H1 (cell line): ENCODE data around the gene APOO.

Source experiments
- ASH2L ChIP-seq: fragments of 200-600, 300-600 bp; sonication (generic); IDR thresholded peaks from one replicate; pipeline ENCODE4 v1.7.1; 2017; ENCODE audit warnings: low read length
- ATF2 ChIP-seq: IDR thresholded peaks from 2 replicates; pipeline ENCODE4 v1.6.1; 2012; ENCODE audit warnings: low read length, inconsistent platforms
- CEBPB ChIP-seq: IDR thresholded peaks from 2 replicates; pipeline ENCODE4 v1.6.1; 2012; ENCODE audit warnings: low read depth, low read length
- CREB1 ChIP-seq: IDR thresholded peaks from 2 replicates; pipeline ENCODE4 v1.6.1; 2012; ENCODE audit warnings: inconsistent platforms
- EZH2 ChIP-seq: fragments of 200-600 bp; sonication (generic); IDR thresholded peaks from 2 replicates; pipeline ENCODE4 v1.7.1; 2012; ENCODE audit warnings: low read depth, mild to moderate bottlenecking, moderate library complexity, low read length, inconsistent platforms; ENCODE audit not compliant: severe bottlenecking
- HDAC2 ChIP-seq, 2 experiments: fragments of 300-600 bp in 1 of 2; sonication (generic) in 1 of 2; IDR thresholded peaks; 2 replicates each; pipeline ENCODE4 v1.6.1; 2011 to 2012; ENCODE audit warnings: low read depth in 2 of 2, low read length in 2 of 2, mild to moderate bottlenecking in 2 of 2, moderate library complexity in 2 of 2, borderline replicate concordance in 1 of 2, inconsistent platforms in 1 of 2
- JUN ChIP-seq: IDR thresholded peaks from 2 replicates; pipeline ENCODE4 v1.6.1; 2011; ENCODE audit warnings: low read depth, mild to moderate bottlenecking, improper control_type of control experiment, low read length
- POLR2A ChIP-seq, 2 experiments: IDR thresholded peaks; 1 replicate in 1 of 2; 2 replicates in 1 of 2; pipeline ENCODE4 v1.6.1; 2011; ENCODE audit warnings: low read depth in 2 of 2, low read length in 2 of 2, mild to moderate bottlenecking in 2 of 2; ENCODE audit errors: control extremely low read depth in 1 of 2
- POLR2AphosphoS5 ChIP-seq: IDR thresholded peaks from 2 replicates; pipeline ENCODE4 v1.6.1; 2011; ENCODE audit warnings: low read depth, low read length
- RAD21 ChIP-seq, 2 experiments: IDR thresholded peaks in 1 of 2; conservative IDR thresholded peaks in 1 of 2; 2 replicates each; pipeline ENCODE4 v1.6.1; 2011; ENCODE audit warnings: low read depth in 2 of 2, low read length in 2 of 2, improper control_type of control experiment in 1 of 2, inconsistent platforms in 1 of 2, mild to moderate bottlenecking in 1 of 2, moderate library complexity in 1 of 2
- RXRA ChIP-seq: IDR thresholded peaks from 2 replicates; pipeline ENCODE4 v1.6.1; 2011; ENCODE audit warnings: low read depth, mild to moderate bottlenecking, low read length, moderate library complexity; ENCODE audit not compliant: insufficient read depth
- SIN3A ChIP-seq, 2 experiments: IDR thresholded peaks in 1 of 2; conservative IDR thresholded peaks in 1 of 2; 2 replicates each; pipeline ENCODE4 v1.6.1; 2011 to 2012; ENCODE audit warnings: low read length in 2 of 2, improper control_type of control experiment in 1 of 2, low read depth in 1 of 2, mild to moderate bottlenecking in 1 of 2
- TEAD4 ChIP-seq: IDR thresholded peaks from 2 replicates; pipeline ENCODE4 v1.6.1; 2012; ENCODE audit warnings: low read depth, low read length, inconsistent platforms, mixed read lengths
- TF ChIP-seq, protein P1 (sequence below), 3 experiments: IDR thresholded peaks; 1 replicate in 2 of 3; 2 replicates in 1 of 3; pipeline versions ENCODE4 v1.5.1 to v1.6.1; 2011; ENCODE audit warnings: low read length in 3 of 3, mild to moderate bottlenecking in 3 of 3, inconsistent platforms in 2 of 3, low read depth in 1 of 3, moderate library complexity in 1 of 3; ENCODE audit not compliant: insufficient read depth in 1 of 3; ENCODE audit errors: control extremely low read depth in 1 of 3

DNA sequence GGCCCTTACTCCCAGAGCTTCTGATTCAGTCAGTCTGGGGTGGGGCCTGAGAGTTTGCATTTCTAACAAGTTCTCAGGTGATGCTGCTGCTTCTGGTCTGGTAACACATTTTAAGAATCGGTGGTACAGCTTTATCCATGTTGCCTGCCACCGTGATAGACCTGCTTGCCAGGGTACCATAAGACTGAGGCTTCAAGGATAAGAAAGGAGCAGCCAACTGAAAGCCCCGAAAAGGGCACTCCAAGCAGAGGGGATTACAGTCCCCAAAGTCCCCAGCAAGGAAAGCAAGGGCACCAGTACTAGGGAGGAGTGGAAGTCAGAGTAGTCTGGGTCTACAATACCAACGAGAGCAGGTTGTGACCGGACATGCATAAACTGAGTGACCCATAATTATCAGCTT lies 49.8 kb downstream of the APOO start:
- no peak for TF ChIP-seq POLR2AphosphoS5
- TF ChIP-seq ASH2L: no peak
- TF ChIP-seq HDAC2 (IDR thresholded peaks at IDR 0.05; ENCODE audit: borderline replicate concordance in 1 of 2, low read depth in 2 of 2, low read length in 2 of 2): no peak
- no peak for TF ChIP-seq EZH2
- TF ChIP-seq JUN: no peak
- TF ChIP-seq, protein P1, sequence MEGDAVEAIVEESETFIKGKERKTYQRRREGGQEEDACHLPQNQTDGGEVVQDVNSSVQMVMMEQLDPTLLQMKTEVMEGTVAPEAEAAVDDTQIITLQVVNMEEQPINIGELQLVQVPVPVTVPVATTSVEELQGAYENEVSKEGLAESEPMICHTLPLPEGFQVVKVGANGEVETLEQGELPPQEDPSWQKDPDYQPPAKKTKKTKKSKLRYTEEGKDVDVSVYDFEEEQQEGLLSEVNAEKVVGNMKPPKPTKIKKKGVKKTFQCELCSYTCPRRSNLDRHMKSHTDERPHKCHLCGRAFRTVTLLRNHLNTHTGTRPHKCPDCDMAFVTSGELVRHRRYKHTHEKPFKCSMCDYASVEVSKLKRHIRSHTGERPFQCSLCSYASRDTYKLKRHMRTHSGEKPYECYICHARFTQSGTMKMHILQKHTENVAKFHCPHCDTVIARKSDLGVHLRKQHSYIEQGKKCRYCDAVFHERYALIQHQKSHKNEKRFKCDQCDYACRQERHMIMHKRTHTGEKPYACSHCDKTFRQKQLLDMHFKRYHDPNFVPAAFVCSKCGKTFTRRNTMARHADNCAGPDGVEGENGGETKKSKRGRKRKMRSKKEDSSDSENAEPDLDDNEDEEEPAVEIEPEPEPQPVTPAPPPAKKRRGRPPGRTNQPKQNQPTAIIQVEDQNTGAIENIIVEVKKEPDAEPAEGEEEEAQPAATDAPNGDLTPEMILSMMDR (IDR thresholded peaks at IDR 0.05; ENCODE audit: control extremely low read depth in 1 of 3, insufficient read depth in 1 of 3, low read depth in 1 of 3, low read length in 3 of 3): no peak
- TF ChIP-seq CEBPB: no peak
- TF ChIP-seq POLR2A (IDR thresholded peaks at IDR 0.05; ENCODE audit: control extremely low read depth in 1 of 2, low read depth in 2 of 2, low read length in 2 of 2): no peak
- TF ChIP-seq CREB1: no peak
- no peak for TF ChIP-seq TEAD4
- no peak for TF ChIP-seq ATF2
- TF ChIP-seq RAD21 (IDR thresholded peaks at IDR 0.05 in 1 of 2, conservative IDR thresholded peaks at IDR 0.05 in 1 of 2; ENCODE audit: low read depth in 2 of 2, low read length in 2 of 2): no peak
- no peak for TF ChIP-seq RXRA
- no peak for TF ChIP-seq SIN3A (conservative IDR thresholded peaks at IDR 0.05 in 1 of 2, IDR thresholded peaks at IDR 0.05 in 1 of 2; ENCODE audit: low read depth in 1 of 2, low read length in 2 of 2)
